Urinary bladder (tissue), 4 donors: ENCODE data around the gene TMEM212. TPM values are rescaled to one million over a fixed set of nuclear protein-coding genes. Genes with fewer than 3 reads are reported as not detected.
"Not testable (repeated sequence)": the region's sequence is repeated elsewhere in the genome, so short reads cannot be mapped to it uniquely, and the experiment has no call there.

Source experiments
- DNase-seq: peaks from one replicate; pipeline ENCODE4 v3.0.0-alpha.2; 2015; ENCODE audit errors: extremely low spot score
- H3K27ac ChIP-seq: one replicate; pipeline ENCODE4 v1.5.1; 2013; ENCODE audit warnings: low read depth, mild to moderate bottlenecking, moderate library complexity
- H3K36me3 ChIP-seq: one replicate; pipeline ENCODE4 v1.6.1; 2013; ENCODE audit warnings: mild to moderate bottlenecking, moderate library complexity; ENCODE audit not compliant: insufficient read depth
- H3K4me1 ChIP-seq: one replicate; pipeline ENCODE4 v1.6.1; 2013; ENCODE audit warnings: mild to moderate bottlenecking, moderate library complexity; ENCODE audit not compliant: insufficient read depth
- H3K4me3 ChIP-seq: one replicate; pipeline ENCODE4 v1.5.1; 2013; ENCODE audit warnings: low read depth, low read length
- WGBS: extraction: QIAGEN DNeasy Blood & Tissue Kit; methylation state at CpG from one replicate; pipeline ENCODE4 v1.1.7; 2013; 5-methylcytosine and 5-hydroxymethylcytosine counted together
- polyA plus RNA-seq: library from polyadenylated mRNA; stranded (reverse); fragments of 200-250 nt; gene quantifications from one replicate; pipeline ENCODE4 v1.2.3, GENCODE V29; 2013
- total RNA-seq: library from RNA; depleted of rRNA; stranded (reverse); fragments of >200 nt; gene quantifications from one replicate; pipeline ENCODE4 v1.2.3, GENCODE V29; 2014
- donor health status: healthy with polysubstance abuse.
- donor health status: healthy.

TMEM212 gene
- total and polyA plus RNA-seq, 2 donors = not detected

- no peak for DNase-seq
These were observed 40.2 kb downstream of the TMEM212 start for GRCh38 chr3:171883257-171883892.

GRCh38 chr3:171883893-171884279 lies 40.7 kb downstream of the TMEM212 start:
- DNase-seq = no peak
- Histone ChIP-seq H3K4me3 (no peak overlapping the region), H3K4me1 (no peaks in the 10 kb centered on the region), H3K27ac (no peak overlapping the region), H3K36me3 (no peaks in the 10 kb centered on the region)
- WGBS = 91% methylated on average over 6 of the region's 6 CpGs

More at GRCh38 chr3:171883257-171883892, 40.2 kb downstream of the TMEM212 start:
- H3K36me3 ChIP-seq = no peaks in the 10 kb centered on the region
- no peaks in the 10 kb centered on the region for H3K4me1 ChIP-seq
- 90% methylated on average over 3 of the region's 3 CpGs for WGBS
- no peak overlapping the region for H3K4me3 ChIP-seq
- H3K27ac ChIP-seq = no peak overlapping the region

- no peak overlapping the region for H3K27ac ChIP-seq
- DNase-seq = no peak
These were observed 45.3 kb downstream of the TMEM212 start for GRCh38 chr3:171888466-171888865.

GRCh38 chr3:171890398-171890797 lies 47.2 kb downstream of the TMEM212 start:
- DNase-seq = no peak
- H3K4me1 ChIP-seq = no peaks in the 10 kb centered on the region
- no peaks in the 10 kb centered on the region for H3K36me3 ChIP-seq
- 81% methylated on average over 2 of the region's 2 CpGs for WGBS
- H3K27ac ChIP-seq = no peak overlapping the region
- no peak overlapping the region for H3K4me3 ChIP-seq

More at GRCh38 chr3:171888466-171888865, 45.3 kb downstream of the TMEM212 start:
- Histone ChIP-seq H3K4me1 (no peaks in the 10 kb centered on the region), H3K4me3 (no peak overlapping the region), H3K36me3 (no peaks in the 10 kb centered on the region)
- WGBS = 92% methylated on average over 2 of the region's 2 CpGs

- H3K4me3 ChIP-seq = no peak overlapping the region
- no peaks in the 10 kb centered on the region for H3K36me3 ChIP-seq
- no peak for DNase-seq
- H3K4me1 ChIP-seq = no peaks in the 10 kb centered on the region
- no peak overlapping the region for H3K27ac ChIP-seq
These were observed 49.3 kb downstream of the TMEM212 start for GRCh38 chr3:171892457-171892856.

- Histone ChIP-seq H3K36me3 (no peaks in the 10 kb centered on the region), H3K4me1 (no peaks in the 10 kb centered on the region), H3K27ac (no peak overlapping the region), H3K4me3 (no peak overlapping the region)
- DNase-seq = no peak
These were observed 52.1 kb downstream of the TMEM212 start for GRCh38 chr3:171895291-171895690.

- Histone ChIP-seq H3K4me1 (no peaks in the 10 kb centered on the region), H3K36me3 (no peaks in the 10 kb centered on the region), H3K27ac (no peak overlapping the region), H3K4me3 (no peak overlapping the region)
- WGBS = 58% methylated on average over 5 of the region's 5 CpGs
- no peak for DNase-seq
These were observed 52.8 kb downstream of the TMEM212 start for GRCh38 chr3:171895900-171896299.

GRCh38 chr3:171896316-171896715 lies 53.2 kb downstream of the TMEM212 start:
- no peak for DNase-seq
- Histone ChIP-seq H3K27ac (no peak overlapping the region), H3K36me3 (no peaks in the 10 kb centered on the region), H3K4me3 (no peak overlapping the region), H3K4me1 (no peaks in the 10 kb centered on the region)
- WGBS = 77% methylated on average over 3 of the region's 3 CpGs

GRCh38 chr3:171898192-171898591 lies 55.0 kb downstream of the TMEM212 start:
- Histone ChIP-seq H3K4me3 (no peak overlapping the region), H3K27ac (no peak overlapping the region), H3K36me3 (no peaks in the 10 kb centered on the region), H3K4me1 (no peaks in the 10 kb centered on the region)
- DNase-seq = no peak
- WGBS = 86% methylated on average over 1 of the region's 1 CpG

- Histone ChIP-seq H3K4me1 (no peaks in the 10 kb centered on the region), H3K27ac (no peak overlapping the region), H3K4me3 (no peak overlapping the region), H3K36me3 (no peaks in the 10 kb centered on the region)
- no peak for DNase-seq
- 95% methylated on average over 14 of the region's 14 CpGs for WGBS
These were observed 57.3 kb downstream of the TMEM212 start for GRCh38 chr3:171900446-171900845.

GRCh38 chr3:171901615-171902312 lies 58.6 kb downstream of the TMEM212 start:
- no peaks in the 10 kb centered on the region for H3K36me3 ChIP-seq
- no peaks in the 10 kb centered on the region for H3K4me1 ChIP-seq
- no peak for DNase-seq
- no peak overlapping the region for H3K27ac ChIP-seq
- 67% methylated on average over 7 of the region's 7 CpGs for WGBS
- no peak overlapping the region for H3K4me3 ChIP-seq

- DNase-seq = no peak
- Histone ChIP-seq H3K4me3 (no peak overlapping the region), H3K36me3 (no peaks in the 10 kb centered on the region), H3K4me1 (no peaks in the 10 kb centered on the region), H3K27ac (no peak overlapping the region)
- WGBS = 63% methylated on average over 3 of the region's 3 CpGs
These were observed 61.7 kb downstream of the TMEM212 start for GRCh38 chr3:171904829-171905228.

GRCh38 chr3:171906503-171906902 lies 63.4 kb downstream of the TMEM212 start:
- H3K27ac ChIP-seq, H3K4me1 ChIP-seq, H3K36me3 ChIP-seq, H3K4me3 ChIP-seq, DNase-seq: not testable (repeated sequence)
- 90% methylated on average over 6 of the region's 6 CpGs for WGBS

- no peak for DNase-seq
- Histone ChIP-seq H3K36me3 (no peaks in the 10 kb centered on the region), H3K4me3 (no peak overlapping the region), H3K4me1 (no peaks in the 10 kb centered on the region), H3K27ac (no peak overlapping the region)
- 98% methylated on average over 33 of the region's 33 CpGs for WGBS
These were observed 64.0 kb downstream of the TMEM212 start for GRCh38 chr3:171906951-171907676.
